ENCODE results near the gene ZNG1A. TPM values are rescaled to one million over a fixed set of nuclear protein-coding genes. Genes with fewer than 3 reads are reported as not detected.
"Not testable (repeated sequence)": the region's sequence is repeated elsewhere in the genome, so short reads cannot be mapped to it uniquely, and the experiment has no call there.

Gene ZNG1A
- polyA plus RNA-seq, 3 donors: 26.7 to 70.5 (median 53.1) TPM

- H3K36me3 Mint-ChIP-seq; H3K36me3 ChIP-seq (replicated peaks in 1 of 2; ENCODE audit: control insufficient read depth in 1 of 2, insufficient read depth in 2 of 2, low read length in 2 of 2); H3K9ac ChIP-seq (ENCODE audit: insufficient read depth, low read length, poor library complexity, severe bottlenecking); H3K27ac Mint-ChIP-seq; H3K79me2 ChIP-seq (ENCODE audit: insufficient read depth, low read length); H3K27ac ChIP-seq (ENCODE audit: low read depth in 1 of 2, low read length in 2 of 2); H3K4me3 Mint-ChIP-seq; H4K20me1 ChIP-seq (ENCODE audit: insufficient read depth, low read length); H3K4me3 ChIP-seq (replicated peaks in 1 of 3; ENCODE audit: low read depth in 2 of 3, low read length in 3 of 3); H3K27me3 ChIP-seq (ENCODE audit: control insufficient read depth in 2 of 2, insufficient read depth in 2 of 2, low read length in 2 of 2); H2AFZ ChIP-seq (ENCODE audit: insufficient read depth, low read depth, low read length, poor library complexity, severe bottlenecking); H3K4me1 ChIP-seq (ENCODE audit: control insufficient read depth in 1 of 2, insufficient read depth in 2 of 2, low read length in 2 of 2); intact Hi-C loops (cut with micrococcal nuclease); H3K4me2 ChIP-seq (replicated peaks; ENCODE audit: extremely low read depth, low read length, poor library complexity, severe bottlenecking); H3K9me3 ChIP-seq (replicated peaks in 1 of 2; ENCODE audit: control insufficient read depth in 1 of 2, insufficient read depth in 1 of 2, low read length in 2 of 2); DNase-seq; H3K9me3 Mint-ChIP-seq; H3K4me1 Mint-ChIP-seq: not testable (repeated sequence)
- 100% methylated on average over 1 of the region's 9 CpGs for WGBS (ENCODE audit: insufficient coverage)
- H3K27me3 Mint-ChIP-seq (ENCODE audit: low read depth in 3 of 3): peaks cover 6 to 12% (median 12%) of the 10 kb centered on the region in 3 donors
These were observed 78.4 kb downstream of the ZNG1A start for GRCh38 chr9:100430-100829.

- H3K4me1 Mint-ChIP-seq; H3K79me2 ChIP-seq (ENCODE audit: insufficient read depth, low read length); H3K4me2 ChIP-seq (replicated peaks; ENCODE audit: extremely low read depth, low read length, poor library complexity, severe bottlenecking); H4K20me1 ChIP-seq (ENCODE audit: insufficient read depth, low read length); H2AFZ ChIP-seq (ENCODE audit: insufficient read depth, low read depth, low read length, poor library complexity, severe bottlenecking); H3K9ac ChIP-seq (ENCODE audit: insufficient read depth, low read length, poor library complexity, severe bottlenecking); H3K27ac ChIP-seq (ENCODE audit: low read depth in 1 of 2, low read length in 2 of 2); DNase-seq; H3K9me3 ChIP-seq (replicated peaks in 1 of 2; ENCODE audit: control insufficient read depth in 1 of 2, insufficient read depth in 1 of 2, low read length in 2 of 2); H3K4me1 ChIP-seq (ENCODE audit: control insufficient read depth in 1 of 2, insufficient read depth in 2 of 2, low read length in 2 of 2); intact Hi-C loops (cut with micrococcal nuclease); H3K27me3 ChIP-seq (ENCODE audit: control insufficient read depth in 2 of 2, insufficient read depth in 2 of 2, low read length in 2 of 2); H3K4me3 ChIP-seq (replicated peaks in 1 of 3; ENCODE audit: low read depth in 2 of 3, low read length in 3 of 3); H3K9me3 Mint-ChIP-seq; H3K36me3 Mint-ChIP-seq; H3K27ac Mint-ChIP-seq; H3K36me3 ChIP-seq (replicated peaks in 1 of 2; ENCODE audit: control insufficient read depth in 1 of 2, insufficient read depth in 2 of 2, low read length in 2 of 2); H3K4me3 Mint-ChIP-seq: not testable (repeated sequence)
- WGBS (ENCODE audit: insufficient coverage): 100% methylated on average over 4 of the region's 6 CpGs
- H3K27me3 Mint-ChIP-seq (ENCODE audit: low read depth in 3 of 3): peaks cover 5 to 16% (median 15%) of the 10 kb centered on the region in 3 donors
These were observed 79.0 kb downstream of the ZNG1A start for GRCh38 chr9:99867-100266.

GRCh38 chr9:98775-99174, 80.1 kb downstream of the ZNG1A start:
- H3K9me3 Mint-ChIP-seq; intact Hi-C loops (cut with micrococcal nuclease): not testable (repeated sequence)

GRCh38 chr9:94992-95391, 83.9 kb downstream of the ZNG1A start:
- H3K36me3 ChIP-seq (replicated peaks in 1 of 2; ENCODE audit: control insufficient read depth in 1 of 2, insufficient read depth in 2 of 2, low read length in 2 of 2); H3K9me3 ChIP-seq (replicated peaks in 1 of 2; ENCODE audit: control insufficient read depth in 1 of 2, insufficient read depth in 1 of 2, low read length in 2 of 2); H3K4me2 ChIP-seq (replicated peaks; ENCODE audit: extremely low read depth, low read length, poor library complexity, severe bottlenecking); H3K9ac ChIP-seq (ENCODE audit: insufficient read depth, low read length, poor library complexity, severe bottlenecking); H3K27ac Mint-ChIP-seq; H3K36me3 Mint-ChIP-seq; H3K79me2 ChIP-seq (ENCODE audit: insufficient read depth, low read length); H3K27me3 ChIP-seq (ENCODE audit: control insufficient read depth in 2 of 2, insufficient read depth in 2 of 2, low read length in 2 of 2); H3K4me1 Mint-ChIP-seq; H4K20me1 ChIP-seq (ENCODE audit: insufficient read depth, low read length); H3K4me3 ChIP-seq (replicated peaks in 1 of 3; ENCODE audit: low read depth in 2 of 3, low read length in 3 of 3); H3K27ac ChIP-seq (ENCODE audit: low read depth in 1 of 2, low read length in 2 of 2); DNase-seq; H3K4me1 ChIP-seq (ENCODE audit: control insufficient read depth in 1 of 2, insufficient read depth in 2 of 2, low read length in 2 of 2); H3K9me3 Mint-ChIP-seq; intact Hi-C loops (cut with micrococcal nuclease); H2AFZ ChIP-seq (ENCODE audit: insufficient read depth, low read depth, low read length, poor library complexity, severe bottlenecking); H3K27me3 Mint-ChIP-seq (ENCODE audit: low read depth in 3 of 3): not testable (repeated sequence)
- H3K4me3 Mint-ChIP-seq: peak overlapping the region in 1 of 2 donors; percentile 48
- WGBS (ENCODE audit: insufficient coverage): no CpG with 5 or more reads among the region's 4 CpGs

More at GRCh38 chr9:98775-99174, 80.1 kb downstream of the ZNG1A start:
- H3K79me2 ChIP-seq (ENCODE audit: insufficient read depth, low read length); H3K27ac ChIP-seq (ENCODE audit: low read depth in 1 of 2, low read length in 2 of 2); H3K4me1 ChIP-seq (ENCODE audit: control insufficient read depth in 1 of 2, insufficient read depth in 2 of 2, low read length in 2 of 2); H3K36me3 Mint-ChIP-seq; H3K4me3 Mint-ChIP-seq; H2AFZ ChIP-seq (ENCODE audit: insufficient read depth, low read depth, low read length, poor library complexity, severe bottlenecking); H3K4me2 ChIP-seq (replicated peaks; ENCODE audit: extremely low read depth, low read length, poor library complexity, severe bottlenecking); H3K4me3 ChIP-seq (replicated peaks in 1 of 3; ENCODE audit: low read depth in 2 of 3, low read length in 3 of 3); H4K20me1 ChIP-seq (ENCODE audit: insufficient read depth, low read length); H3K27ac Mint-ChIP-seq; H3K36me3 ChIP-seq (replicated peaks in 1 of 2; ENCODE audit: control insufficient read depth in 1 of 2, insufficient read depth in 2 of 2, low read length in 2 of 2); H3K9me3 ChIP-seq (replicated peaks in 1 of 2; ENCODE audit: control insufficient read depth in 1 of 2, insufficient read depth in 1 of 2, low read length in 2 of 2); H3K27me3 ChIP-seq (ENCODE audit: control insufficient read depth in 2 of 2, insufficient read depth in 2 of 2, low read length in 2 of 2); H3K4me1 Mint-ChIP-seq; H3K9ac ChIP-seq (ENCODE audit: insufficient read depth, low read length, poor library complexity, severe bottlenecking); DNase-seq: not testable (repeated sequence)
- H3K27me3 Mint-ChIP-seq (ENCODE audit: low read depth in 3 of 3): peaks cover 2 to 14% (median 12%) of the 10 kb centered on the region in 3 donors
- no CpG with 5 or more reads among the region's 3 CpGs for WGBS (ENCODE audit: insufficient coverage)
